Parathyroid adenoma (tissue), 2 donors: ENCODE results near the gene COX4I2.

Experiments
- H2AFZ ChIP-seq: fragments of 300-600 bp; sonication (generic); one replicate; pipeline ENCODE4 v1.7.0; 2017; ENCODE audit warnings: antibody characterized with exemption, mild to moderate bottlenecking
- H3K27ac ChIP-seq: fragments of 300-600 bp; sonication (generic); one replicate; pipeline ENCODE4 v1.7.0; 2017
- H3K27me3 ChIP-seq: fragments of 300-600 bp; sonication (generic); one replicate; pipeline ENCODE4 v1.7.0; 2017; ENCODE audit warnings: low read length; ENCODE audit not compliant: control insufficient read depth, insufficient read depth
- H3K36me3 ChIP-seq: fragments of 300-600 bp; sonication (generic); one replicate; pipeline ENCODE4 v1.7.0; 2017; ENCODE audit warnings: low read length; ENCODE audit not compliant: control insufficient read depth, insufficient read depth
- H3K4me1 ChIP-seq: fragments of 300-600 bp; sonication (generic); one replicate; pipeline ENCODE4 v1.7.0; 2017; ENCODE audit warnings: control low read depth
- H3K4me2 ChIP-seq: fragments of 300-600 bp; sonication (generic); one replicate; pipeline ENCODE4 v1.7.0; 2017; ENCODE audit warnings: low read length
- H3K4me3 ChIP-seq: fragments of 300-600 bp; sonication (generic); one replicate; pipeline ENCODE4 v1.7.0; 2017; ENCODE audit warnings: low read depth, low read length
- H3K79me2 ChIP-seq: fragments of 300-600 bp; sonication (generic); one replicate; pipeline ENCODE4 v1.7.0; 2017; ENCODE audit warnings: control low read depth
- H3K9ac ChIP-seq: fragments of 300-600 bp; sonication (generic); one replicate; pipeline ENCODE4 v1.7.0; 2017; ENCODE audit warnings: mild to moderate bottlenecking
- H3K9me3 ChIP-seq: fragments of 300-600 bp; sonication (generic); one replicate; pipeline ENCODE4 v1.7.0; 2017; ENCODE audit warnings: low read length; ENCODE audit not compliant: control insufficient read depth
- CTCF ChIP-seq: fragments of 300-600 bp; sonication (generic); IDR thresholded peaks from one replicate; pipeline ENCODE4 v1.7.0; 2017; ENCODE audit warnings: antibody characterized with exemption, mild to moderate bottlenecking
- donor health status: primary hyperparathyroidism.

The COX4I2 gene

GRCh38 chr20:31673435-31673834 lies 35.7 kb downstream of the COX4I2 start:
- H3K9ac ChIP-seq = no peak overlapping the region
- H3K4me3 ChIP-seq = no peak overlapping the region
- no peak overlapping the region for H3K27ac ChIP-seq
- no peaks in the 10 kb centered on the region for H3K9me3 ChIP-seq
- no peak overlapping the region for H3K4me2 ChIP-seq
- H3K79me2 ChIP-seq = peaks cover 61% of the 10 kb centered on the region
- peaks cover 23% of the 10 kb centered on the region for H3K4me1 ChIP-seq
- H3K27me3 ChIP-seq = no peaks in the 10 kb centered on the region
- no peaks in the 10 kb centered on the region for H3K36me3 ChIP-seq
- no peak overlapping the region for H2AFZ ChIP-seq
- no peak for TF ChIP-seq CTCF

GRCh38 chr20:31673943-31674463 lies 36.3 kb downstream of the COX4I2 start:
- Histone ChIP-seq H3K4me1 (peaks cover 28% of the 10 kb centered on the region), H3K36me3 (no peaks in the 10 kb centered on the region), H3K4me3 (no peak overlapping the region), H3K27ac (peak overlapping the region; percentile 64), H3K27me3 (no peaks in the 10 kb centered on the region), H3K9ac (no peak overlapping the region), H2AFZ (no peak overlapping the region), H3K9me3 (no peaks in the 10 kb centered on the region), H3K79me2 (peaks cover 61% of the 10 kb centered on the region), H3K4me2 (no peak overlapping the region)
- no peak for TF ChIP-seq CTCF

- TF ChIP-seq CTCF = no peak
- Histone ChIP-seq H3K4me1 (peaks cover 31% of the 10 kb centered on the region), H3K9ac (no peak overlapping the region), H3K79me2 (peaks cover 51% of the 10 kb centered on the region), H3K4me3 (no peak overlapping the region), H3K36me3 (no peaks in the 10 kb centered on the region), H3K9me3 (no peaks in the 10 kb centered on the region), H3K4me2 (no peak overlapping the region), H3K27me3 (no peaks in the 10 kb centered on the region), H2AFZ (no peak overlapping the region), H3K27ac (peak overlapping the region; percentile 64)
Measured at GRCh38 chr20:31674895-31675827, 37.4 kb downstream of the COX4I2 start.

- Histone ChIP-seq H3K4me1 (peaks cover 31% of the 10 kb centered on the region), H3K4me3 (no peak overlapping the region), H3K4me2 (no peak overlapping the region), H3K9me3 (no peaks in the 10 kb centered on the region), H3K79me2 (peaks cover 42% of the 10 kb centered on the region), H3K36me3 (no peaks in the 10 kb centered on the region), H3K9ac (no peak overlapping the region), H3K27me3 (no peaks in the 10 kb centered on the region), H3K27ac (peak overlapping the region; percentile 64), H2AFZ (no peak overlapping the region)
- no peak for TF ChIP-seq CTCF
Measured at GRCh38 chr20:31675828-31676608, 38.3 kb downstream of the COX4I2 start.
